ENCODE results near the gene KPNA5. TPM values are rescaled to one million over a fixed set of nuclear protein-coding genes. Genes with fewer than 3 reads are reported as not detected.
"Not testable (repeated sequence)": the region's sequence is repeated elsewhere in the genome, so short reads cannot be mapped to it uniquely, and the experiment has no call there.

KPNA5 gene
- total RNA-seq, 2 experiments from 2014 or later = 29.5 to 35.0 TPM

GRCh38 chr6:116676021-116676420, 5.0 kb upstream of the KPNA5 start:
- H3K4me3 Mint-ChIP-seq = no peak overlapping the region
- H3K27ac Mint-ChIP-seq = no peak overlapping the region
- no peak for ATAC-seq (ENCODE audit: low read depth)
- no peak for DNase-seq
- H3K36me3 Mint-ChIP-seq = no peaks in the 10 kb centered on the region
- H3K4me1 Mint-ChIP-seq = peaks cover 4% of the 10 kb centered on the region
- H3K27me3 Mint-ChIP-seq = no peaks in the 10 kb centered on the region
- POLR2A ChIA-PET = no interaction called here
- no peaks in the 10 kb centered on the region for H3K9me3 Mint-ChIP-seq

DNA sequence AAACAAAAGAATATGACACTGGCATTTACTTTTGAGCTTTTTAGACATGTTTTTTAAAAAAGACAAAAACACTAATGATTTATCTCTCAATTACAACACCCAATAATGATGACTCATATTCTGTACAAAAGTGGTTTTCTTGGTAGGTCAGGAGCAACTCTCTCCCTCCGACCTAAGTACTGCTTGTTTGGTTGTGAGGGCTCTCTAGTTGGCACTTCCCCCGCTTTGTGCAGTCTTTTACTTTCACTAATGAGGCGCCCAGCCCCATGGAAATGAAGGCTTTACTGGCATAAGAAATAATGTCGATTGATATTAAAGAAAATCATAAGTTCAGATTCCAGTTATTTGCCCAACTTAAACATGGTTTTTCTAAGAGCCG, 1.3 kb downstream of the KPNA5 start:
- H3K9me3 Mint-ChIP-seq = no peaks in the 10 kb centered on the region
- POLR2A ChIA-PET = interaction anchor here (0.6 to 3.1 kb wide), 3 partner anchors 14 to 111 kb away, joined by 3 to 23 read pairs (median 14); partner anchors contain the start of genes RWDD1 and ZUP1
- peak overlapping the region; percentile 85 for H3K27ac Mint-ChIP-seq
- H3K4me1 Mint-ChIP-seq = peaks cover 24% of the 10 kb centered on the region
- DNase-seq = no peak
- peak overlapping the region; percentile 97 for H3K4me3 Mint-ChIP-seq
- peaks cover 29% of the 10 kb centered on the region for H3K36me3 Mint-ChIP-seq
- peak; percentile 27 for ATAC-seq (ENCODE audit: low read depth)
- H3K27me3 Mint-ChIP-seq = no peaks in the 10 kb centered on the region

GRCh38 chr6:116685437-116685993, 4.5 kb downstream of the KPNA5 start:
- ATAC-seq (ENCODE audit: low read depth) = no peak
- POLR2A ChIA-PET = no interaction called here
- no peak for DNase-seq
- H3K36me3 Mint-ChIP-seq = peaks cover 33% of the 10 kb centered on the region
- no peak overlapping the region for H3K4me3 Mint-ChIP-seq
- H3K27me3 Mint-ChIP-seq = no peaks in the 10 kb centered on the region
- peaks cover 20% of the 10 kb centered on the region for H3K4me1 Mint-ChIP-seq
- no peak overlapping the region for H3K27ac Mint-ChIP-seq
- no peaks in the 10 kb centered on the region for H3K9me3 Mint-ChIP-seq

DNA sequence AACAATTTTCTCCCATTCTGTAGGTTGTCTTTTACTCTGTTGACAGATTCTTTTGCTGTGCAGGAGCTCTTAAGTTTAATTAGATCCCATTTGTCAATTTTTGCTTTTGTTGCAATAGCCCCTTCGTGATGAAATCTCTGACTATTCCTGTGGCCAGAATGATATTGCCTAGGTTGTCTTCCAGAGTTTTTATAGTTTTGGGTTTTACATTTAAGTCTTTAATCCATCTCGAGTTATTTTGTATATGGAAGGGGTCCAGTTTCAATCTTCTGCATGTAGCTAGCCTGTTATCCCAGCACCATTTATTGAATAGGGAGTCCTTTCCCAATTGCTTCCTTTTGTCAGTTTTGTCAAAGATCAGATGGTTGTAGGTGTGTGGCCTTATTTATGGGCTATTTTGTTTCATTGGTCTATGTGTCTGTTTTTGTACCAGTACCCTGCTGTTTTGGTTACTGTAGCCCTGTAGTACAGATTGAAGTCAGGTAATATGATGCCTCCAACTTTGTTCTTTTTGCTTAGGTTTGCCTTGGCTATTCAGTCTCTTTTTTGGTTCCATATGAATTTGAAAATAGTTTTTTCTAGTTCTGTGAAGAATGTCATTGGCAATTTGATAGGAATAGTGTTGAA, 5.6 kb downstream of the KPNA5 start:
- POLR2A ChIA-PET; DNase-seq; H3K27ac Mint-ChIP-seq; H3K4me3 Mint-ChIP-seq; H3K27me3 Mint-ChIP-seq; H3K9me3 Mint-ChIP-seq; ATAC-seq (ENCODE audit: low read depth): not testable (repeated sequence)
- peaks cover 23% of the 10 kb centered on the region for H3K4me1 Mint-ChIP-seq
- H3K36me3 Mint-ChIP-seq = peaks cover 36% of the 10 kb centered on the region

DNA sequence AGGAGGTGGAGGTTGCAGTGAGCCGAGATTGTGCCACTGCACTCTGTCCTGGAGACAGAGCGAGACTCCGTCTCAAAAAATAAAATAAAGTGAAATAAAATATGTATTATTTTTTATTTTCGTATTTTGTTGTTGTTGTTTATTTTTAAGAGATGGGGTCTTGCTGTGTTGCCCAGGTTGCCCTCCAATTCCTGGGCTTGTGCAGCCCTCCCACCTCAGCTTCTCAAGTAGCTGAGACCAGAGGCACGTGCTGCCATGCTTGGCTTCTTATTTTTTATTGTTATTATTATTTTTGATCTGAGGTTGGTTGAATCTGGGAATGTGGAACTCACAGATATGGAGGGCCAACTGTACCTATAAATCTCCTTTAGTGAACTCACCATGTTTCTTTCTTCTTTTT, 10.1 kb downstream of the KPNA5 start:
- ATAC-seq (ENCODE audit: low read depth) (no peak), DNase-seq (no peak)
- POLR2A ChIA-PET = no interaction called here
- peaks cover 27% of the 10 kb centered on the region for H3K36me3 Mint-ChIP-seq
- H3K9me3 Mint-ChIP-seq = peaks cover 2% of the 10 kb centered on the region
- H3K4me1 Mint-ChIP-seq = peaks cover 28% of the 10 kb centered on the region
- H3K27me3 Mint-ChIP-seq = no peaks in the 10 kb centered on the region
- no peak overlapping the region for H3K4me3 Mint-ChIP-seq
- H3K27ac Mint-ChIP-seq = no peak overlapping the region

GRCh38 chr6:116692873-116693272, 11.9 kb downstream of the KPNA5 start:
- H3K9me3 Mint-ChIP-seq; H3K27ac Mint-ChIP-seq; DNase-seq; ATAC-seq (ENCODE audit: low read depth); POLR2A ChIA-PET; H3K27me3 Mint-ChIP-seq; H3K4me3 Mint-ChIP-seq: not testable (repeated sequence)
- Mint-ChIP-seq H3K4me1 (peaks cover 27% of the 10 kb centered on the region), H3K36me3 (peaks cover 30% of the 10 kb centered on the region)

DNA sequence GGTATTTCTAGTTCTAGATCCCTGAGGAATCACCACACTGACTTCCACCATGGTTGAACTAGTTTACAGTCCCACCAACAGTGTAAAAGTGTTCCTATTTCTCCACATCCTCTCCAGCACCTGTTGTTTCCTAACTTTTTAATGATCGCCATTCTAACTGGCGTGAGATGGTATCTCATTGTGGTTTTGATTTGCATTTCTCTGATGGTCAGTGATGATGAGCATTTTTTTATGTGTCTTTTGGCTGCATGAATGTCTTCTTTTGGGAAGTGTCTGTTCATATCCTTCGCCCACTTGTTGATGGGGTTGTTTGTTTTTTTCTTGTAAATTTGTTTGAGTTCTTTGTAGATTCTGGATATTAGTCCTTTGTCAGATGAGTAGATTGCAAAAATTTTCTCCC, 12.3 kb downstream of the KPNA5 start:
- H3K27ac Mint-ChIP-seq; DNase-seq; ATAC-seq (ENCODE audit: low read depth); H3K4me3 Mint-ChIP-seq; POLR2A ChIA-PET; H3K9me3 Mint-ChIP-seq; H3K27me3 Mint-ChIP-seq: not testable (repeated sequence)
- H3K4me1 Mint-ChIP-seq = peaks cover 27% of the 10 kb centered on the region
- peaks cover 33% of the 10 kb centered on the region for H3K36me3 Mint-ChIP-seq

DNA sequence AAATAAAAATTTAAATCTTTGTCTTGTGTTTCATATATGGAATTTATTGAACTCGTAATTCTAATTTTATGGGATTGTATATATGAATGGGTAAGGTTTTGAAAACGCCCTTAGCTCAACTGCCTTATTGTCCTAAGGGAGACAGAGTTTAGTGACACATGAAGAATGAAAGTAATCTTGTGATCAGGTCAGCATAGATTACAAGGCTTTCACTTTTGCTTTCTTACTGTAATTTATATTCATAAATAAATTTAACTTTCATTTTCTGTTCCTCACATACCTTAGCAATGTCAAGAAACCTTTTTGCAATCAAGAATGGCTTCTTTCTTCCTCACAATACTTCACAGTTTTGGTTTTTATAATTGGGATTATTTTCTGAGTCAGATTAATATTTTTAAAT, 14.4 kb downstream of the KPNA5 start:
- H3K9me3 Mint-ChIP-seq = peaks cover 2% of the 10 kb centered on the region
- H3K4me1 Mint-ChIP-seq = peaks cover 28% of the 10 kb centered on the region
- H3K36me3 Mint-ChIP-seq = peaks cover 42% of the 10 kb centered on the region
- ATAC-seq (ENCODE audit: low read depth) = peak; percentile 96
- no peaks in the 10 kb centered on the region for H3K27me3 Mint-ChIP-seq
- no peak for DNase-seq
- POLR2A ChIA-PET = no interaction called here
- H3K4me3 Mint-ChIP-seq = peak overlapping the region; percentile 66
- H3K27ac Mint-ChIP-seq = no peak overlapping the region

DNA sequence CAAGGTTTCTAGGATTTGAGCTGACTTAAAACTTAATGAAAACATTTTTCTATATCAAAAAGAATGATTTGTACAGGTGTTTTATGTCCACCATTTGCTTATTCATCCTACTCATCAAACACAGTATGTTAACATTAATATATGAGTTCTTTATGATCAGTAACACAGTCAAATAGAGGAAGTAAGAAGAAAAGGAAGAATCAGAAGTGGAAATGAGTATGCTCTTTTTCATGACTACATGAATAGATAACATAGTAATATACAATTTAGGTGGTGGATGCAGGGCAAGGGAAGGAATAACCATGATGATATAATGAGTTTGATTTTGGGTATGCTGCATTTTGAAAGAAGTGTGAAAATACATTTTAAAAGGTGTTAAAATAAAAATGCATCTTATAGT, 16.5 kb downstream of the KPNA5 start:
- Mint-ChIP-seq H3K9me3 (peaks cover 2% of the 10 kb centered on the region), H3K27ac (no peak overlapping the region), H3K4me3 (no peak overlapping the region), H3K36me3 (peaks cover 46% of the 10 kb centered on the region), H3K27me3 (no peaks in the 10 kb centered on the region), H3K4me1 (peaks cover 23% of the 10 kb centered on the region)
- no peak for DNase-seq
- POLR2A ChIA-PET = no interaction called here
- ATAC-seq (ENCODE audit: low read depth) = no peak

DNA sequence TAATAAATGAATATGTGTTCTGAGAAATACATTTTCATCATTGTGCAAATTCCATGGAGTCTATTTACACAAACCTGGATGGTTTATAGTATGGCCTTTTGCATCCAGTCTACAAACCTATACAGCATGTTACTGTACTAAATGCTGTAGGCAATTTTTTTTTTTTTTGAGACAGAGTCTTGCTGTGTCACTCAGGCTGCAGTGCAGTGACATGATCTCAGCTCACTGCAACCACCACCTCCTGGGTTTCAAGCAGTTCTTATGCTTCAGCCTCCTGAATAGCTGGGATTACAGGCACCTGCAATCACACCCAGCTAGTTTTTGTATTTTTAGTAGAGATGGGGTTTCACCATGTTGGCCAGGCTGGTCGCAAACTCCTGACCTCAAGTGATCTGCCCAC, 22.9 kb downstream of the KPNA5 start:
- ATAC-seq (ENCODE audit: low read depth); H3K4me1 Mint-ChIP-seq; POLR2A ChIA-PET; H3K27ac Mint-ChIP-seq; H3K27me3 Mint-ChIP-seq; DNase-seq; H3K4me3 Mint-ChIP-seq; H3K9me3 Mint-ChIP-seq: not testable (repeated sequence)
- peaks cover 33% of the 10 kb centered on the region for H3K36me3 Mint-ChIP-seq

DNA sequence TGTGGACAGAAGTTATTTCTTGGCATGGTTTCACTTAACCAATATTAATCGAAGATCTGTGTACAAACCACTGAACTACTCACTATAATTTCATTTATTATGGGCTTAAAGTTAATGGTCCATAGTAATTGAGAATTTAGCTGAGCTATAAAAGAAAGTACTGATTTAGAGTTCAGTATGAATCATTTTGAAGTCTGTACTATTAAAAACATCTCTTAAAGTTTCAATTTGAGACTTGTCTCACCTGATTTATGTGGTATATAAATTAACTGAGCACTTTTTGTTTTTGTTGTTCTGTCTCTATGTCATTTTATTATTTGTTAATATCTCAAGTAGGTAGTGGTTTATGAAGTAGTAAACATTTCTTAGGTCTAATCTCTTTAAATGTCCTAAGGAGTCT, 24.9 kb downstream of the KPNA5 start:
- H3K27me3 Mint-ChIP-seq = no peaks in the 10 kb centered on the region
- H3K27ac Mint-ChIP-seq = no peak overlapping the region
- no peaks in the 10 kb centered on the region for H3K4me1 Mint-ChIP-seq
- no peaks in the 10 kb centered on the region for H3K9me3 Mint-ChIP-seq
- no peak for DNase-seq
- peaks cover 25% of the 10 kb centered on the region for H3K36me3 Mint-ChIP-seq
- no peak for ATAC-seq (ENCODE audit: low read depth)
- H3K4me3 Mint-ChIP-seq = no peak overlapping the region
- POLR2A ChIA-PET = no interaction called here

DNA sequence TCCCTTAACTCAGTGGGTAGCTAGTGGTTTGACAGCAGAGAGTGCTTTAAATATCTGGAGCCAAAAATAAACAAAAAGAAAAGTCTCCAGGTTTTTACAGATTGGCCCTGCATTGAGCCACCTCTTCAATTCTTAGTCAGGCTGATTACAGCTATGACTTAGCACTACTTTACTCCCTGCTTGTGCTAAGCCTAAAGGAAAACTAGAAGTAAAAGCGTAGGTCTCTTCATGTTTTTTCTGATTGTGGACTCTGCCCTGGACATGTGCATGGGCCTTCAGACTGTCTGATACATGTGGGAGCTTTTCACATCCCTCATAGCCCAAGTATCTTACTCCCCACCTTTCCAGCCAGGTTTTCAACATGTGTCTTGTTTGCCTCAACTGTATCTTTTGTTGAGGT, 33.3 kb downstream of the KPNA5 start:
- POLR2A ChIA-PET = no interaction called here
- Mint-ChIP-seq H3K27me3 (no peaks in the 10 kb centered on the region), H3K4me3 (no peak overlapping the region), H3K36me3 (peaks cover 48% of the 10 kb centered on the region), H3K27ac (no peak overlapping the region), H3K9me3 (no peaks in the 10 kb centered on the region), H3K4me1 (peaks cover 5% of the 10 kb centered on the region)
- no peak for DNase-seq
- ATAC-seq (ENCODE audit: low read depth) = no peak

DNA sequence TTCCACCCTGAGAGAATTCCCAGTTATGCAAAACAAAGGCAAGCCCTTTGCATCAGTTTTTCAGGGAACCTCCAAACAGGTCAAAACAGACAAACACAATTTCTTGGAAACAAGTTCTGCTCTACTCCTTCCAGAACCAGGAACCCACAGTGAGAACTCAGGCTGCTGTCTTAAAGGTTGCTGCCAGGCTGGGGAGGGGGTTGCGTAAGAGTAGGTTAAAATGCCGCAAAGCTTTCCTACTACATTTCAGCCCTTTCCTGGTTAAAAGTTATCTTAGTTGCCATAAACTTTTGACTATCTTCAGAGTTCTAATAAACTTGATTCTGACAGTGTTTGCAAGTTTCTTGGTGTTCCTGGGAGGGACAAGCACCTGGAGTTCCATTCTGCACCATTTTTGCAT, 33.8 kb downstream of the KPNA5 start:
- no peaks in the 10 kb centered on the region for H3K27me3 Mint-ChIP-seq
- no peak for DNase-seq
- no peaks in the 10 kb centered on the region for H3K9me3 Mint-ChIP-seq
- ATAC-seq (ENCODE audit: low read depth) = no peak
- POLR2A ChIA-PET = no interaction called here
- H3K27ac Mint-ChIP-seq = no peak overlapping the region
- H3K4me3 Mint-ChIP-seq = no peak overlapping the region
- peaks cover 46% of the 10 kb centered on the region for H3K36me3 Mint-ChIP-seq
- H3K4me1 Mint-ChIP-seq = peaks cover 5% of the 10 kb centered on the region

DNA sequence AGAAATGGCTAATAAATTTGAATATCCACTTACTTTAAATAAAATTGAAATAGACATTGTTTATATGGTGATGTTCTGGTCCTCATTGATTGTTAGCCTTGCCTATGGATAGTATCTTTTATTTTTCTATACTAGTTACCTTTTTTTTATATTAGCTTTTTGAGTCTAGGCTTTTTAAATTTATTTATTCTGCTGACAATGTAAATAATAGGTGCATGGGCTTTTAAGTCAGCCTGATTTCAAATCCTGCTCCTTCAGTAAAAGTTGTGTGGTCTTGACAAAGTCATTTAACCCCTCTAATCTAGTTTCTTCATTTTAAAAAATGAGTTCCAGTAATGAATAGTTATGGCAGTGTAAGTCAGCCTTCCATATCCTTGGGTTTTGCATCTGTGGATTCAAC, 45.9 kb downstream of the KPNA5 start:
- POLR2A ChIA-PET = no interaction called here
- DNase-seq = no peak
- Mint-ChIP-seq H3K9me3 (no peaks in the 10 kb centered on the region), H3K27me3 (no peaks in the 10 kb centered on the region), H3K4me3 (no peak overlapping the region), H3K36me3 (peaks cover 26% of the 10 kb centered on the region), H3K4me1 (peaks cover 2% of the 10 kb centered on the region), H3K27ac (no peak overlapping the region)
- no peak for ATAC-seq (ENCODE audit: low read depth)

All from activated naive CD8-positive, alpha-beta T cell treated with anti-CD3 and anti-CD28 coated beads, Interleukin-2, amount 10 ng/mL, durations not matched to agents 7 days and 5 days (primary cell).